ENCODE results near the gene ENTPD7.
A peak's percentile ranks its signal among the peaks of the same experiment; 100 is the strongest.

- TF ChIP-seq CTCF (conservative IDR thresholded peaks at IDR 0.05 in 1 of 2, IDR thresholded peaks at IDR 0.05 in 1 of 2; ENCODE audit: extremely low read depth in 1 of 2, insufficient read depth in 1 of 2, low read depth in 1 of 2, low read length in 2 of 2) = peak; percentile 33 to 52
- TF ChIP-seq EZH2 (IDR thresholded peaks at IDR 0.05; ENCODE audit: borderline replicate concordance, low read length) = no peak
These were observed 23.4 kb downstream of the ENTPD7 start for GRCh38 chr10:99682752-99683151.
